Measurements from ENCODE around the gene ATG9B.

Gene ATG9B

DNA sequence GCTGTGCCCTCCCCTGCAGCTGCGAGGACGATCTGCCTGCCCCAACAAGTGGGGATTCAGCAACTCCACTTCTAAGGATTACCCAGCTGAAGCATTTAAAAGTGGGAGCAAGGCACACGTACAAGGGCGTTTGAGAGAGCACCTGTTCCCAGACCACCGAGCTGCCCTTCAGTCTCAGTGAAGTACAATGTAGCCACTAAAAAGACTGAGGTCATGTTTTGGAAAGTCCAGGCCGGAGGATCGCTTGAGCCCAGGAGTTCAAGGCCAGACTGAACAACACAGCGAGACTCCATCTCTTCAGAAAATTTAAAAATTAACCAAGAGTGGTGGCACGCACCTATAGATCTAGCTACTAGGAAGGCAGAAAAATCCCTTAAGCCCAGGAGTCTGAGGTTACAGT, 18.7 kb downstream of the ATG9B start:
- H3K4me3 ChIP-seq (ENCODE audit: low read depth, low read length), result no peak overlapping the region
- H3K9ac ChIP-seq (ENCODE audit: low read length), result no peak overlapping the region
- H3K27ac ChIP-seq (ENCODE audit: low read depth, low read length), result no peak overlapping the region
- H3K4me1 ChIP-seq (ENCODE audit: control insufficient read depth, insufficient read depth, low read length), result peaks cover 27% of the 10 kb centered on the region
- H3K27me3 ChIP-seq (ENCODE audit: control insufficient read depth, insufficient read depth, low read length), result no peaks in the 10 kb centered on the region
- H3K9me3 ChIP-seq (ENCODE audit: control insufficient read depth, insufficient read depth, low read depth, low read length), result no peaks in the 10 kb centered on the region
- no peaks in the 10 kb centered on the region for H3K36me3 ChIP-seq (ENCODE audit: control insufficient read depth, insufficient read depth, low read length)

DNA sequence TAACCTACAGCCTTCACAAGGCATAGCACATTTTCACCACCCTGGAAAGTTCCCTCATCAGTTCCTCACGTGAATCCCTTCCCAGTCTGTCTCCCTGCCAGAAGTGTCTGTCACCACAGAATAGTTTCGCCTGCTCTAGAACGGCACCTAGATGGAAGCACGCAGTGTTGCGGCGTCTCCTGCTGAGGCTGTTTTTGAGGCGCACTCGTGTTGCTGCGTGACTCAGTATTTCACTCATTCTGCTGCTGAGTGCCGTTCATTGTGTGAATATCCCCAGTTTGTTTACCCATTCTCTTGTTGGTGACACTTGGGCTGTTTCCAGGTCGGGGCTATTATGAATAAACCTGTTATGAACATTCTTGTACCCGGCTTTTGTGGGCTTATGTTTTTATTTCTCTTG, 20.7 kb downstream of the ATG9B start:
- Histone ChIP-seq H3K9ac (ENCODE audit: low read length) (no peak overlapping the region), H3K27me3 (ENCODE audit: control insufficient read depth, insufficient read depth, low read length) (no peaks in the 10 kb centered on the region), H3K9me3 (ENCODE audit: control insufficient read depth, insufficient read depth, low read depth, low read length) (no peaks in the 10 kb centered on the region), H3K4me1 (ENCODE audit: control insufficient read depth, insufficient read depth, low read length) (peaks cover 13% of the 10 kb centered on the region), H3K27ac (ENCODE audit: low read depth, low read length) (no peak overlapping the region), H3K36me3 (ENCODE audit: control insufficient read depth, insufficient read depth, low read length) (no peaks in the 10 kb centered on the region), H3K4me3 (ENCODE audit: low read depth, low read length) (no peak overlapping the region)

DNA sequence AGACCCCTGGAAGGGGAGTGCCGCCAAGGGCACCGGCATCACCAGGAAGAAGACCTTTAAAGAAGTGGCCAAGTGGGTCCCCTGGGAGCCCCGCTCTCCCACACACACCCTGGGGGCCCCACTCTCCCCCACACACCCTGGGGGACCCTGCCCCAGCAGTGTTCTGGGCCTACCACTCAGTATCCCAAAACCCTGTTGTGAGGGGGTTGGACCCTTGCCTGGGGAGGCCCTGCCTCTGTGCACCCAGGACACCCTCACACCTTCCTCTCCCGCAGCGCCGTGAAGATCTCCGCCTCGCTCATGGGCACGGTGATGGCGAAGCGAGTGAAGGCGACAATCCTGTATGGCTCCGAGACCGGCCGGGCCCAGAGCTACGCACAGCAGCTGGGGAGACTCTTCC, 22.7 kb downstream of the ATG9B start:
- Histone ChIP-seq H3K27me3 (ENCODE audit: control insufficient read depth, insufficient read depth, low read length) (no peaks in the 10 kb centered on the region), H3K4me1 (ENCODE audit: control insufficient read depth, insufficient read depth, low read length) (peaks cover 4% of the 10 kb centered on the region; the same call in 1 of the 2 replicates), H3K4me3 (ENCODE audit: low read depth, low read length) (no peak overlapping the region), H3K9ac (ENCODE audit: low read length) (no peak overlapping the region), H3K27ac (ENCODE audit: low read depth, low read length) (no peak overlapping the region), H3K36me3 (ENCODE audit: control insufficient read depth, insufficient read depth, low read length) (no peaks in the 10 kb centered on the region), H3K9me3 (ENCODE audit: control insufficient read depth, insufficient read depth, low read depth, low read length) (no peaks in the 10 kb centered on the region)

DNA sequence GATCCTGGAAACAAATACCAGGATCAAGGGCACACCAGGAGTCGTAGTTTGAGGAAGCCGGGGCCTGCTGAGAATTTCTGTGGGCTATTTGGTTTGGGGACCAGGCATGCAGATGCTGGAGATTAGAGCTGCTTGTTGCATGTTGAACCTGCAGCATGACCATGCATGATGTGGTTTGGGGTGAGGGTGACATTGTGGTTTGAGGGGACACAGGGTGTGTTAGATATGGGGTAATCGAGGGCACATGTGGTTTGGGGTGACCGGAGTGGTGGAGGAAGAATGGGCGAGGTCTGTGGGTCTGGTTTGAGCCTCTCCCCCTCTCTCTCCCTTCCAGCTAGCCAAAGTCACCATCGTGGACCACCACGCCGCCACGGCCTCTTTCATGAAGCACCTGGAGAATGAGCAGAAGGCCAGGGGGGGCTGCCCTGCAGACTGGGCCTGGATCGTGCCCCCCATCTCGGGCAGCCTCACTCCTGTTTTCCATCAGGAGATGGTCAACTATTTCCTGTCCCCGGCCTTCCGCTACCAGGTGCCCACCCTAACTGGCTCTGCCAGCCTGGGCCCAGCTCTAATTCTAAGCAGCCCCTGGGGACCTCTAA, 23.3 kb downstream of the ATG9B start:
- Histone ChIP-seq H3K4me1 (ENCODE audit: control insufficient read depth, insufficient read depth, low read length) (peaks cover 4% of the 10 kb centered on the region; the same call in 1 of the 2 replicates), H3K9ac (ENCODE audit: low read length) (no peak overlapping the region), H3K27me3 (ENCODE audit: control insufficient read depth, insufficient read depth, low read length) (no peaks in the 10 kb centered on the region), H3K36me3 (ENCODE audit: control insufficient read depth, insufficient read depth, low read length) (no peaks in the 10 kb centered on the region), H3K9me3 (ENCODE audit: control insufficient read depth, insufficient read depth, low read depth, low read length) (no peaks in the 10 kb centered on the region), H3K27ac (ENCODE audit: low read depth, low read length) (no peak overlapping the region), H3K4me3 (ENCODE audit: low read depth, low read length) (no peak overlapping the region)

- no peaks in the 10 kb centered on the region for H3K36me3 ChIP-seq (ENCODE audit: control insufficient read depth, insufficient read depth, low read length)
- H3K4me3 ChIP-seq (ENCODE audit: low read depth, low read length), result no peak overlapping the region
- H3K9ac ChIP-seq (ENCODE audit: low read length), result no peak overlapping the region
- H3K27me3 ChIP-seq (ENCODE audit: control insufficient read depth, insufficient read depth, low read length), result no peaks in the 10 kb centered on the region
- H3K4me1 ChIP-seq (ENCODE audit: control insufficient read depth, insufficient read depth, low read length), result peaks cover 11% of the 10 kb centered on the region; the same call in 1 of the 2 replicates
- no peak overlapping the region for H3K27ac ChIP-seq (ENCODE audit: low read depth, low read length)
- H3K9me3 ChIP-seq (ENCODE audit: control insufficient read depth, insufficient read depth, low read depth, low read length), result no peaks in the 10 kb centered on the region
Observed at GRCh38 chr7:150999497-151000230, 24.6 kb downstream of the ATG9B start.

DNA sequence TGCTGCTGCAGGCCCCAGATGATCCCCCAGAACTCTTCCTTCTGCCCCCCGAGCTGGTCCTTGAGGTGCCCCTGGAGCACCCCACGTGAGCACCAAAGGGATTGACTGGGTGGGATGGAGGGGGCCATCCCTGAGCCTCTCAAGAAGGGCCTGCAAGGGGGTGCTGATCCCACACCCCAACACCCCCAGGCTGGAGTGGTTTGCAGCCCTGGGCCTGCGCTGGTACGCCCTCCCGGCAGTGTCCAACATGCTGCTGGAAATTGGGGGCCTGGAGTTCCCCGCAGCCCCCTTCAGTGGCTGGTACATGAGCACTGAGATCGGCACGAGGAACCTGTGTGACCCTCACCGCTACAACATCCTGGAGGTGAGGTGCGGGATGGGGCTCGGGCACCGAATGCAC, 25.3 kb downstream of the ATG9B start:
- Histone ChIP-seq H3K9ac (ENCODE audit: low read length) (no peak overlapping the region), H3K36me3 (ENCODE audit: control insufficient read depth, insufficient read depth, low read length) (no peaks in the 10 kb centered on the region), H3K4me1 (ENCODE audit: control insufficient read depth, insufficient read depth, low read length) (peaks cover 16% of the 10 kb centered on the region; the same call in 1 of the 2 replicates), H3K27me3 (ENCODE audit: control insufficient read depth, insufficient read depth, low read length) (no peaks in the 10 kb centered on the region), H3K9me3 (ENCODE audit: control insufficient read depth, insufficient read depth, low read depth, low read length) (no peaks in the 10 kb centered on the region), H3K4me3 (ENCODE audit: low read depth, low read length) (no peak overlapping the region), H3K27ac (ENCODE audit: low read depth, low read length) (no peak overlapping the region)

DNA sequence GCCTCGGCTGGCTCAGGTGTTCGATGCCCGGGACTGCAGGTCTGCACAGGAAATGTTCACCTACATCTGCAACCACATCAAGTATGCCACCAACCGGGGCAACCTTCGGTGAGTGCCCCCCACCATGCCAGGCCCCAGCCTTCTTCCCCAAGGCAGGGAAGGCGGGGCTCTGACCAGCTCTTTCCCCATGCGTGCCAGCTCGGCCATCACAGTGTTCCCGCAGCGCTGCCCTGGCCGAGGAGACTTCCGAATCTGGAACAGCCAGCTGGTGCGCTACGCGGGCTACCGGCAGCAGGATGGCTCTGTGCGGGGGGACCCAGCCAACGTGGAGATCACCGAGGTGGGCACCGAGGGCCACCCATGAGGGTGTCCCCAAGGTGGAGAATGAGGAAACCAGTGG, 26.0 kb downstream of the ATG9B start:
- Histone ChIP-seq H3K4me1 (ENCODE audit: control insufficient read depth, insufficient read depth, low read length) (peaks cover 19% of the 10 kb centered on the region; the same call in 1 of the 2 replicates), H3K9ac (ENCODE audit: low read length) (no peak overlapping the region), H3K27ac (ENCODE audit: low read depth, low read length) (no peak overlapping the region), H3K9me3 (ENCODE audit: control insufficient read depth, insufficient read depth, low read depth, low read length) (no peaks in the 10 kb centered on the region), H3K36me3 (ENCODE audit: control insufficient read depth, insufficient read depth, low read length) (no peaks in the 10 kb centered on the region), H3K27me3 (ENCODE audit: control insufficient read depth, insufficient read depth, low read length) (no peaks in the 10 kb centered on the region), H3K4me3 (ENCODE audit: low read depth, low read length) (no peak overlapping the region)

DNA sequence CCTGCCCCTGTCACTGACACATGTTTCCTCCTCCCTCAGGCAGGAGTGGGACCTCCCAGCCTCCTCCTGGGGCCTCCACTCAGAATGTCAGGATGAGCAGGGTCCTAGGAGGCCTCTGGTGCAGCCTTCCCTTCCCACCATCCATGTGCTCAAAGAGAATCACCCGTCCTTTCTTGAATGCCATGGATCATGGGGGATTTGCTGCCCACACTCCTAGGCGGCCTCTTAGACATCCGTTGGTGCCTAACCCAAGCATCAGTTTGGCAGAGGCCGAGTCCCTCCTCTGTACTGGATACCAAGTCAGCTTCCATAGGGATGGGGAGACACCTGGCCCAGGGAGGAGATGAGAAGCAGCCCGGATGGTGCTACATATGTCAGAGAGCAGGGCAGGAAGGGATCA, 26.5 kb downstream of the ATG9B start:
- H3K4me3 ChIP-seq (ENCODE audit: low read depth, low read length), result no peak overlapping the region
- H3K27ac ChIP-seq (ENCODE audit: low read depth, low read length), result no peak overlapping the region
- no peaks in the 10 kb centered on the region for H3K9me3 ChIP-seq (ENCODE audit: control insufficient read depth, insufficient read depth, low read depth, low read length)
- peaks cover 24% of the 10 kb centered on the region; the same call in 1 of the 2 replicates for H3K4me1 ChIP-seq (ENCODE audit: control insufficient read depth, insufficient read depth, low read length)
- no peaks in the 10 kb centered on the region for H3K27me3 ChIP-seq (ENCODE audit: control insufficient read depth, insufficient read depth, low read length)
- H3K36me3 ChIP-seq (ENCODE audit: control insufficient read depth, insufficient read depth, low read length), result no peaks in the 10 kb centered on the region
- no peak overlapping the region for H3K9ac ChIP-seq (ENCODE audit: low read length)

GRCh38 chr7:150997075-150997511, 27.2 kb downstream of the ATG9B start:
- no peak overlapping the region for H3K9ac ChIP-seq (ENCODE audit: low read length)

GRCh38 chr7:150996376-150997074, 27.8 kb downstream of the ATG9B start:
- Histone ChIP-seq H3K9ac (ENCODE audit: low read length) (no peak overlapping the region), H3K4me3 (ENCODE audit: low read depth, low read length) (no peak overlapping the region), H3K9me3 (ENCODE audit: control insufficient read depth, insufficient read depth, low read depth, low read length) (peaks cover under 1% of the 10 kb centered on the region; the same call in 1 of the 2 replicates)

More at GRCh38 chr7:150997075-150997511, 27.2 kb downstream of the ATG9B start:
- no peak overlapping the region for H3K27ac ChIP-seq (ENCODE audit: low read depth, low read length)
- H3K4me1 ChIP-seq (ENCODE audit: control insufficient read depth, insufficient read depth, low read length), result peaks cover 24% of the 10 kb centered on the region; the same call in 1 of the 2 replicates
- H3K4me3 ChIP-seq (ENCODE audit: low read depth, low read length), result no peak overlapping the region
- no peaks in the 10 kb centered on the region for H3K9me3 ChIP-seq (ENCODE audit: control insufficient read depth, insufficient read depth, low read depth, low read length)
- no peaks in the 10 kb centered on the region for H3K27me3 ChIP-seq (ENCODE audit: control insufficient read depth, insufficient read depth, low read length)
- no peaks in the 10 kb centered on the region for H3K36me3 ChIP-seq (ENCODE audit: control insufficient read depth, insufficient read depth, low read length)

More at GRCh38 chr7:150996376-150997074, 27.8 kb downstream of the ATG9B start:
- peaks cover 24% of the 10 kb centered on the region; the same call in 1 of the 2 replicates for H3K4me1 ChIP-seq (ENCODE audit: control insufficient read depth, insufficient read depth, low read length)
- H3K36me3 ChIP-seq (ENCODE audit: control insufficient read depth, insufficient read depth, low read length), result no peaks in the 10 kb centered on the region
- H3K27me3 ChIP-seq (ENCODE audit: control insufficient read depth, insufficient read depth, low read length), result no peaks in the 10 kb centered on the region
- no peak overlapping the region for H3K27ac ChIP-seq (ENCODE audit: low read depth, low read length)

Data from HUES6 (cell line).